Naive thymus-derived CD4-positive, alpha-beta T cell (primary cell): ENCODE data around the gene PTPRA. TPM values are rescaled to one million over a fixed set of nuclear protein-coding genes. Genes with fewer than 3 reads are reported as not detected.

Source experiments
- ATAC-seq: fragments of 150-1000 bp; cut with Tn5 transposase; 2 replicates; pipeline ENCODE4 v1.10.0; 2021; ENCODE audit warnings: mild to moderate bottlenecking, moderate library complexity
- CTCF ChIA-PET: fragments of 350-600 bp; sonication (Branson Sonifier 250); formaldehyde crosslinking; loops from one replicate; lab custom pipeline; 2021; ENCODE audit warnings: antibody characterized with exemption; lab: Charles Lee
- POLR2A ChIA-PET: fragments of 350-600 bp; sonication (Branson Sonifier 250); formaldehyde crosslinking; loops from one replicate; lab custom pipeline; 2021; ENCODE audit warnings: antibody characterized with exemption, inconsistent platforms; lab: Charles Lee
- DNase-seq, 9 donors: peaks; one replicate each; pipeline versions ENCODE4 v3.0.0 to v3.0.0-alpha.2; 2020 to 2022; ENCODE audit warnings: mixed read lengths in 1 of 9
- H3K27ac ChIP-seq: one replicate; pipeline ENCODE4 v1.7.0; 2013; ENCODE audit warnings: mild to moderate bottlenecking, low read depth, low read length, moderate library complexity
- H3K27me3 ChIP-seq, 2 donors: one replicate each; pipeline ENCODE4 v1.7.0; 2013; ENCODE audit warnings: low read length in 2 of 2, mild to moderate bottlenecking in 2 of 2, moderate library complexity in 2 of 2; ENCODE audit not compliant: control insufficient read depth in 2 of 2, insufficient read depth in 2 of 2
- H3K36me3 ChIP-seq, 3 experiments: 1 replicate in 2 of 3; 2 replicates in 1 of 3; pipeline ENCODE4 v1.7.0; 2013; ENCODE audit warnings: low read length in 3 of 3, mild to moderate bottlenecking in 3 of 3, moderate library complexity in 1 of 3; ENCODE audit not compliant: insufficient read depth in 3 of 3, control insufficient read depth in 2 of 3
- H3K4me1 ChIP-seq, 2 donors: one replicate each; pipeline ENCODE4 v1.7.0; 2013; ENCODE audit warnings: low read length in 2 of 2, mild to moderate bottlenecking in 2 of 2, moderate library complexity in 1 of 2; ENCODE audit not compliant: control insufficient read depth in 2 of 2, insufficient read depth in 2 of 2
- H3K4me3 ChIP-seq: 2 replicates; pipeline ENCODE4 v1.7.0; 2013; ENCODE audit warnings: mild to moderate bottlenecking, low read length
- H3K9me3 ChIP-seq, 3 experiments: 1 replicate in 2 of 3; 2 replicates in 1 of 3; pipeline ENCODE4 v1.7.0; 2013; ENCODE audit warnings: low read length in 3 of 3; ENCODE audit not compliant: control insufficient read depth in 2 of 3
- H3K27ac Mint-ChIP-seq, 9 donors: one replicate each; pipeline ENCODE4 v1.8.0; 2020 to 2022; ENCODE audit warnings: mixed read lengths in 9 of 9, mild to moderate bottlenecking in 8 of 9, moderate library complexity in 5 of 9, inconsistent platforms in 2 of 9
- H3K27me3 Mint-ChIP-seq, 5 donors: one replicate each; pipeline ENCODE4 v1.8.0; 2021 to 2022; ENCODE audit warnings: mixed read lengths in 5 of 5, mild to moderate bottlenecking in 1 of 5
- H3K36me3 Mint-ChIP-seq, 5 donors: one replicate each; pipeline ENCODE4 v1.8.0; 2020 to 2022; ENCODE audit warnings: mixed read lengths in 5 of 5, mild to moderate bottlenecking in 3 of 5, inconsistent platforms in 1 of 5
- H3K4me1 Mint-ChIP-seq, 7 donors: one replicate each; pipeline ENCODE4 v1.8.0; 2020 to 2022; ENCODE audit warnings: mixed read lengths in 7 of 7, mild to moderate bottlenecking in 3 of 7, inconsistent platforms in 1 of 7
- H3K4me3 Mint-ChIP-seq, 10 donors: one replicate each; pipeline ENCODE4 v1.8.0; 2020 to 2022; ENCODE audit warnings: mild to moderate bottlenecking in 10 of 10, mixed read lengths in 10 of 10, moderate library complexity in 6 of 10, inconsistent platforms in 2 of 10
- H3K9me3 Mint-ChIP-seq, 11 donors: one replicate each; pipeline ENCODE4 v1.8.0; 2020 to 2022; ENCODE audit warnings: mixed read lengths in 11 of 11, mild to moderate bottlenecking in 4 of 11, inconsistent platforms in 1 of 11, moderate library complexity in 1 of 11
- intact Hi-C, 2 donors: fragments of 100-400 bp; cut with micrococcal nuclease; formaldehyde crosslinking; loops; one replicate each; pipeline ENCODE4 v1.15.1; 2023
- polyA plus RNA-seq, 2 donors: library from polyadenylated mRNA; unstranded; fragments of 300-500 nt; fragmentation: Illumina TruSeq; gene quantifications; one replicate each; pipeline ENCODE4 v1.2.3, GENCODE V29; 2021
- total RNA-seq, 6 experiments: library from RNA in 5 of 6; stranded (reverse) in 5 of 6; gene quantifications; 1 replicate in 5 of 6; 2 replicates in 1 of 6; pipeline ENCODE4 v1.2.3 and lab custom pipeline; 2021 to 2026

Gene PTPRA
- total and polyA plus RNA-seq, 7 experiments from 2014 or later, result 27.5 to 86.6 (median 78.2) TPM

DNA sequence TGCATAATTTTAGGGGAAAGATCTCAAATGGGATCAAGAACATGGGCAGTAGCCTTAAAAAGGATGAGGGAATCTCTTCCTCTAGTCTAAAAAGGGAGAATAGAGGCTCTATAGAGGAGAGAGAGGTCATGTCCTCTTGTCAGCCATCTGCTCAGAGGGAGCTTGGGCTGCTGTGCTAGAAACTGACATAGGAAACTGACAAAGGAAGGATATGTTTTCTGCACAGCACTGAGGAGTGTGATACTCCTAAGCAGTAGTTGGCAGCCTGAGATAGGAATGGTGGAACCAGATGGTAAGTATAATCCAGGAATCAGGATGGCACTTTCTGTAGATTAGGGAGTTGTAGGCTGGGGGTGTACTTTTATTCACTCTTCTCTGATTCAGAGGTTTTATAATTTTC, 59.2 kb downstream of the PTPRA start:
- peaks cover 0 to 8% (median 0%) of the 10 kb centered on the region in 3 experiments for H3K36me3 ChIP-seq
- CTCF ChIA-PET, result no interaction called here
- no peak overlapping the region for H3K27ac ChIP-seq
- H3K4me1 ChIP-seq, result no peaks in the 10 kb centered on the region
- no peaks in the 10 kb centered on the region for H3K27me3 ChIP-seq
- H3K4me1 Mint-ChIP-seq, result peaks cover under 1 to 14% (median 5%) of the 10 kb centered on the region in 7 donors
- H3K9me3 Mint-ChIP-seq, result no peaks in the 10 kb centered on the region
- ATAC-seq, result no peak
- no peaks in the 10 kb centered on the region for H3K27me3 Mint-ChIP-seq
- no peak overlapping the region for H3K4me3 ChIP-seq
- no peak overlapping the region for H3K27ac Mint-ChIP-seq
- DNase-seq, result no peak
- no peak overlapping the region for H3K4me3 Mint-ChIP-seq
- no peaks in the 10 kb centered on the region for H3K9me3 ChIP-seq
- H3K36me3 Mint-ChIP-seq, result peaks cover 0 to 6% (median 3%) of the 10 kb centered on the region in 5 donors
- POLR2A ChIA-PET, result interaction anchor here (0.6 kb wide), 1 partner anchor 217 kb away, joined by 7 read pairs; no protein-coding TSS in a partner anchor
- intact Hi-C loops, result no loop called here

DNA sequence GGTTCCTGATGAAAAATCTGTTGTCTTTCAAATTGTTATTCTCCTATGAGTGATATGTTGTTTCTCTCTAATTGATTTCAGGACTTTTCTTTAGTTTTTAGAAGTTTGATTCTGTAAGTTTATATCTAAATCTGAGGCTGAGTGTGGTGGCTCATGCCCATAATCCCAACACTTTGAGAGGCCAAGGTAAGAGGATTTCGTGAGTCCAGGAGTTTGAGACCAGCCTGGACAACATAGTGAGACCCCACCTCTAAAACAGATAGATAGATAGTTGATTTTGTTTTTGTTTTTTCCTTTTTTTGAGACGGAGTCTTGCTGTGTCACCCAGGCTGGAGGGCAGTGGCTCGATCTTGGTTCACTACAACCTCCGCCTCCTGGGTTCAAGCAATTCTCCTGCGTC, 64.6 kb downstream of the PTPRA start:
- no peak overlapping the region for H3K27ac ChIP-seq
- no peaks in the 10 kb centered on the region for H3K4me1 ChIP-seq
- no peaks in the 10 kb centered on the region for H3K9me3 ChIP-seq
- peaks cover 0 to 8% (median 0%) of the 10 kb centered on the region in 3 experiments for H3K36me3 ChIP-seq
- Mint-ChIP-seq H3K4me1 (peaks cover 12 to 41% (median 25%) of the 10 kb centered on the region in 7 donors), H3K9me3 (no peaks in the 10 kb centered on the region), H3K27ac (peak overlapping the region in 2 of 9 donors; percentile 46 to 75), H3K36me3 (peaks cover 2 to 31% (median 6%) of the 10 kb centered on the region in 5 donors), H3K4me3 (no peak overlapping the region), H3K27me3 (no peaks in the 10 kb centered on the region)
- POLR2A ChIA-PET, result no interaction called here
- intact Hi-C loops, result no loop called here
- H3K27me3 ChIP-seq, result no peaks in the 10 kb centered on the region
- CTCF ChIA-PET, result no interaction called here
- no peak overlapping the region for H3K4me3 ChIP-seq
- DNase-seq (no peak), ATAC-seq (no peak)

DNA sequence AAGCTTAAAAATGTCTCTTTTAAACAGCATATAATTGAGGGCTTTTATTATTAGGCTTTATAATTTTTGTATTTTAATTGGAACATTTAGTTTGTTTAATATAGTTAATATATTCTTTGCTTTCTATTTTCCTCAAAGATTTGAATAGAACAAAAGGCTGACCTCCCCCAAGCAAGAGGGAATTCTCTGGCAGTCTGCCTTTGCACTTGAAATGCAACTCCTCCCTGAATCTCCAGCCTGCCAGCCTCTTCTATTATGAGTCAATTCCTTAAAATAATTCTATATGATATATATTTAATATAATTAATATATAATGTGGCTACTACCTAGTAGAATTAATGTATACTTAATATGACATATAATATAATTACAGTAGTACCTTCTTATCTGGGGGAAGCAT, 69.2 kb downstream of the PTPRA start:
- H3K4me1 Mint-ChIP-seq, result peaks cover 15 to 57% (median 45%) of the 10 kb centered on the region in 7 donors
- Histone ChIP-seq H3K27ac (no peak overlapping the region), H3K9me3 (no peaks in the 10 kb centered on the region), H3K36me3 (peaks cover 0 to 8% (median 0%) of the 10 kb centered on the region in 3 experiments), H3K4me1 (no peaks in the 10 kb centered on the region), H3K27me3 (no peaks in the 10 kb centered on the region), H3K4me3 (no peak overlapping the region)
- ChIA-PET POLR2A (no interaction called here), CTCF (interaction anchor here (0.6 kb wide), 1 partner anchor 92 kb away, joined by 3 read pairs; no protein-coding TSS in a partner anchor)
- H3K27ac Mint-ChIP-seq, result no peak overlapping the region
- H3K9me3 Mint-ChIP-seq, result no peaks in the 10 kb centered on the region
- no peak overlapping the region for H3K4me3 Mint-ChIP-seq
- no peak for DNase-seq
- ATAC-seq, result no peak
- intact Hi-C loops, result no loop called here
- no peaks in the 10 kb centered on the region for H3K27me3 Mint-ChIP-seq
- peaks cover 3 to 37% (median 6%) of the 10 kb centered on the region in 5 donors for H3K36me3 Mint-ChIP-seq

GRCh38 chr20:2946988-2947961, 74.0 kb downstream of the PTPRA start:
- Histone ChIP-seq H3K4me1 (no peaks in the 10 kb centered on the region), H3K36me3 (peaks cover 0 to 14% (median 0%) of the 10 kb centered on the region in 3 experiments), H3K9me3 (no peaks in the 10 kb centered on the region), H3K27me3 (no peaks in the 10 kb centered on the region), H3K4me3 (no peak overlapping the region), H3K27ac (no peak overlapping the region)
- peak; percentile 62 for ATAC-seq
- Mint-ChIP-seq H3K27ac (peak overlapping the region in 5 of 9 donors; percentile 9 to 63 (median 59)), H3K4me1 (peaks cover 6 to 29% (median 23%) of the 10 kb centered on the region in 7 donors), H3K4me3 (no peak overlapping the region), H3K36me3 (peaks cover 4 to 40% (median 13%) of the 10 kb centered on the region in 5 donors), H3K9me3 (no peaks in the 10 kb centered on the region), H3K27me3 (no peaks in the 10 kb centered on the region)
- DNase-seq, result no peak
- intact Hi-C loops, result no loop called here
- ChIA-PET POLR2A (no interaction called here), CTCF (no interaction called here)

- Histone ChIP-seq H3K9me3 (no peaks in the 10 kb centered on the region), H3K27ac (no peak overlapping the region), H3K27me3 (no peaks in the 10 kb centered on the region), H3K4me3 (no peak overlapping the region), H3K36me3 (peaks cover 0 to 14% (median 0%) of the 10 kb centered on the region in 3 experiments), H3K4me1 (no peaks in the 10 kb centered on the region)
- Mint-ChIP-seq H3K4me3 (no peak overlapping the region), H3K27ac (no peak overlapping the region), H3K36me3 (peaks cover 4 to 46% (median 16%) of the 10 kb centered on the region in 5 donors), H3K9me3 (no peaks in the 10 kb centered on the region), H3K4me1 (peaks cover 6 to 27% (median 23%) of the 10 kb centered on the region in 7 donors), H3K27me3 (no peaks in the 10 kb centered on the region)
- POLR2A ChIA-PET, result no interaction called here
- ATAC-seq (no peak), DNase-seq (no peak)
- intact Hi-C loops, result no loop called here
- CTCF ChIA-PET, result no interaction called here
Measured at GRCh38 chr20:2948968-2949367, 75.7 kb downstream of the PTPRA start.

DNA sequence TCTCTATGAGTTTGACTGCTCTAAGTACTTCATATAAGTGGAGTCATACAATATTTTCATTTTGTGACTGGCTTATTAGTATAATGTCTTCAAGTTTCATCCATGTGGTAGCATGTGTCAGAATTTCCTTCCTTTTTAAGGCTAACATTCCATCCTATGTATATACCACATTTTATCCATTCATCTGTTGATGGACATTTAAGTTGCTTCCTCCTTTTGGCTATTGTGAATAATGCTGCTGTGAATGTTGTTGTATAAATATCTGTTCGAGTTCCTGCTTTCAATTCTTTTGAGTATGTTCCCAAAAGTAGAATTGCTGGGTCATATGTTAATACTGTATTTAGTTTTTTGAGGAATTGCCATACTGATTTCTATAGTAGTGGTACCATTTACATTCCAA, 79.5 kb downstream of the PTPRA start:
- H3K4me3 ChIP-seq, result no peak overlapping the region
- peaks cover 8 to 17% (median 14%) of the 10 kb centered on the region in 7 donors for H3K4me1 Mint-ChIP-seq
- POLR2A ChIA-PET, result no interaction called here
- ATAC-seq, result no peak
- H3K4me3 Mint-ChIP-seq, result no peak overlapping the region
- H3K36me3 Mint-ChIP-seq, result peaks cover 12 to 59% (median 33%) of the 10 kb centered on the region in 5 donors
- H3K4me1 ChIP-seq, result no peaks in the 10 kb centered on the region
- H3K9me3 ChIP-seq, result no peaks in the 10 kb centered on the region
- intact Hi-C loops, result no loop called here
- peak overlapping the region in 1 of 9 donors; percentile 41 for H3K27ac Mint-ChIP-seq
- DNase-seq, result no peak
- CTCF ChIA-PET, result no interaction called here
- peaks cover 0 to 22% (median 0%) of the 10 kb centered on the region in 3 experiments for H3K36me3 ChIP-seq
- H3K9me3 Mint-ChIP-seq, result peaks cover 0 to 2% (median 0%) of the 10 kb centered on the region in 11 donors
- no peaks in the 10 kb centered on the region for H3K27me3 Mint-ChIP-seq
- H3K27me3 ChIP-seq, result no peaks in the 10 kb centered on the region
- H3K27ac ChIP-seq, result no peak overlapping the region
